ENCODE measurements around the gene GNB1L. TPM values are rescaled to one million over a fixed set of nuclear protein-coding genes. Genes with fewer than 3 reads are reported as not detected.

Gene GNB1L
- total and polyA plus RNA-seq, 2 donors (not counting 1 experiment from before 2014, with no cell fraction given): 6.6 to 12.1 TPM

DNA sequence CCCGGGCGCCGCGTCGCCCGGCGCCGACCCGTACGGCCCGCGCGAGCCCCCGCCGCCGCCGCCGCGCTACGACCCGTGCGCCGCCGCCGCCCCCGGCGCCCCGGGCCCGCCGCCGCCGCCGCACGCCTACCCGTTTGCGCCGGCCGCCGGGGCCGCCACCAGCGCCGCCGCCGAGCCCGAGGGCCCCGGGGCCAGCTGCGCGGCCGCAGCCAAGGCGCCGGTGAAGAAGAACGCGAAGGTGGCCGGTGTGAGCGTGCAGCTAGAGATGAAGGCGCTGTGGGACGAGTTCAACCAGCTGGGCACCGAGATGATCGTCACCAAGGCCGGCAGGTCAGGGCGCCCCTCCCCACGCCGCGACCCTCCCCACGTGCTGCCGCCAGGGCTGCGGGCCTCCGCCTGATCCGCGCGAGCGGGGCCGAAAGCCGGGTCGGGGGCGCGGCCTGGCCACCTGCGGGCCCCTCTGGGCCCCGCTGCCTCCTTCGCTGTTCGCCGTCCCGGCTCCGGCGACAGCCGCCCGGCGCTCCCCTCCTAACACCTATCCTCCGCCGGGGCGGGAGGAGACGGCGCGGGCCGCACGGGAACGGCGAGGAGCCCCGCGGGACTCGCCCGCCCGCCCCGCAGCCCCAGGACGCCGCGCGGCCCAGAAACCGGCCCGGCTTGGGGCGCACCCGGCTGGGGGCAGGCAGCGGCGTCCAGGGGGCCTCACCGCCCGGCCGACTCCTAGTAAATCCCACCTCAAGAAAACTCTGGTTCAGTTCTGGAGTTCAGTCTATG lies 93.5 kb downstream of the GNB1L start:
- POLR2A ChIA-PET: no interaction called here
- peaks cover 0 to 79% (median 37%) of the 10 kb centered on the region in 4 experiments for H3K27me3 ChIP-seq (replicated peaks in 1 of 4; ENCODE audit: control extremely low read depth in 1 of 4, control insufficient read depth in 3 of 4, insufficient read depth in 4 of 4, low read length in 3 of 4)
- Mint-ChIP-seq H3K4me3 (peak overlapping the region; percentile 77), H3K4me1 (peaks cover 38% of the 10 kb centered on the region), H3K9me3 (ENCODE audit: insufficient read depth) (no peaks in the 10 kb centered on the region), H3K27ac (no peak overlapping the region), H3K27me3 (peaks cover 52% of the 10 kb centered on the region)
- DNase-seq (no peak), ATAC-seq (ENCODE audit: low read depth) (no peak)
- no peak overlapping the region for H3K27ac ChIP-seq (ENCODE audit: low read length in 2 of 2)
- peaks cover 25 to 31% of the 10 kb centered on the region in 2 donors for H3K4me1 ChIP-seq (ENCODE audit: control insufficient read depth in 2 of 2, insufficient read depth in 2 of 2, low read length in 2 of 2)
- no peak overlapping the region for H3K4me3 ChIP-seq (ENCODE audit: control extremely low read depth in 1 of 5, extremely low read depth in 1 of 5, insufficient read depth in 1 of 5, low read depth in 2 of 5, low read length in 4 of 5)
- H3K36me3 ChIP-seq (replicated peaks in 1 of 2; ENCODE audit: control extremely low read depth in 1 of 2, control insufficient read depth in 1 of 2, extremely low read depth in 1 of 2, insufficient read depth in 2 of 2, low read length in 1 of 2): no peaks in the 10 kb centered on the region
- no peak overlapping the region for H2AFZ ChIP-seq (ENCODE audit: insufficient read depth, low read depth, low read length, poor library complexity, severe bottlenecking)
- peaks cover 0 to 21% (median 0%) of the 10 kb centered on the region in 3 donors for H3K9me3 ChIP-seq (ENCODE audit: control extremely low read depth in 1 of 3, control insufficient read depth in 2 of 3, insufficient read depth in 1 of 3, low read length in 2 of 3)
- intact Hi-C loops (cut with micrococcal nuclease): no loop called here
- 10% methylated on average over 117 of the region's 117 CpGs for WGBS (ENCODE audit: insufficient coverage)
- H3K79me2 ChIP-seq (ENCODE audit: control insufficient read depth, insufficient read depth, low read length): no peaks in the 10 kb centered on the region
- H3K9ac ChIP-seq (ENCODE audit: low read length): no peak overlapping the region
- TF ChIP-seq, protein P1, sequence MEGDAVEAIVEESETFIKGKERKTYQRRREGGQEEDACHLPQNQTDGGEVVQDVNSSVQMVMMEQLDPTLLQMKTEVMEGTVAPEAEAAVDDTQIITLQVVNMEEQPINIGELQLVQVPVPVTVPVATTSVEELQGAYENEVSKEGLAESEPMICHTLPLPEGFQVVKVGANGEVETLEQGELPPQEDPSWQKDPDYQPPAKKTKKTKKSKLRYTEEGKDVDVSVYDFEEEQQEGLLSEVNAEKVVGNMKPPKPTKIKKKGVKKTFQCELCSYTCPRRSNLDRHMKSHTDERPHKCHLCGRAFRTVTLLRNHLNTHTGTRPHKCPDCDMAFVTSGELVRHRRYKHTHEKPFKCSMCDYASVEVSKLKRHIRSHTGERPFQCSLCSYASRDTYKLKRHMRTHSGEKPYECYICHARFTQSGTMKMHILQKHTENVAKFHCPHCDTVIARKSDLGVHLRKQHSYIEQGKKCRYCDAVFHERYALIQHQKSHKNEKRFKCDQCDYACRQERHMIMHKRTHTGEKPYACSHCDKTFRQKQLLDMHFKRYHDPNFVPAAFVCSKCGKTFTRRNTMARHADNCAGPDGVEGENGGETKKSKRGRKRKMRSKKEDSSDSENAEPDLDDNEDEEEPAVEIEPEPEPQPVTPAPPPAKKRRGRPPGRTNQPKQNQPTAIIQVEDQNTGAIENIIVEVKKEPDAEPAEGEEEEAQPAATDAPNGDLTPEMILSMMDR (IDR thresholded peaks at IDR 0.05): no peak
- peak; percentile 43 for TF ChIP-seq EZH2 (IDR thresholded peaks at IDR 0.05; ENCODE audit: borderline replicate concordance, insufficient read depth, low read depth, low read length, poor library complexity, severe bottlenecking)
- H4K20me1 ChIP-seq (ENCODE audit: control insufficient read depth, insufficient read depth, low read length, poor library complexity, severe bottlenecking): no peaks in the 10 kb centered on the region
- H3K4me2 ChIP-seq (replicated peaks; ENCODE audit: low read depth, low read length, poor library complexity, severe bottlenecking): peak overlapping the region; percentile 70
- CTCF ChIA-PET: interaction anchor here (0.7 kb wide), 1 partner anchor 9 kb away, joined by 3 read pairs; no protein-coding TSS in a partner anchor

Data from B cell (primary cell).